Measurements from ENCODE around the gene NR3C1.

GRCh38 chr5:143446535-143447226 lies 43.2 kb upstream of the NR3C1 start:
- TF ChIP-seq POLR2A (IDR thresholded peaks at IDR 0.05): no peak
- TF ChIP-seq, protein P1, sequence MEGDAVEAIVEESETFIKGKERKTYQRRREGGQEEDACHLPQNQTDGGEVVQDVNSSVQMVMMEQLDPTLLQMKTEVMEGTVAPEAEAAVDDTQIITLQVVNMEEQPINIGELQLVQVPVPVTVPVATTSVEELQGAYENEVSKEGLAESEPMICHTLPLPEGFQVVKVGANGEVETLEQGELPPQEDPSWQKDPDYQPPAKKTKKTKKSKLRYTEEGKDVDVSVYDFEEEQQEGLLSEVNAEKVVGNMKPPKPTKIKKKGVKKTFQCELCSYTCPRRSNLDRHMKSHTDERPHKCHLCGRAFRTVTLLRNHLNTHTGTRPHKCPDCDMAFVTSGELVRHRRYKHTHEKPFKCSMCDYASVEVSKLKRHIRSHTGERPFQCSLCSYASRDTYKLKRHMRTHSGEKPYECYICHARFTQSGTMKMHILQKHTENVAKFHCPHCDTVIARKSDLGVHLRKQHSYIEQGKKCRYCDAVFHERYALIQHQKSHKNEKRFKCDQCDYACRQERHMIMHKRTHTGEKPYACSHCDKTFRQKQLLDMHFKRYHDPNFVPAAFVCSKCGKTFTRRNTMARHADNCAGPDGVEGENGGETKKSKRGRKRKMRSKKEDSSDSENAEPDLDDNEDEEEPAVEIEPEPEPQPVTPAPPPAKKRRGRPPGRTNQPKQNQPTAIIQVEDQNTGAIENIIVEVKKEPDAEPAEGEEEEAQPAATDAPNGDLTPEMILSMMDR (IDR thresholded peaks at IDR 0.05): no peak
